HG03108 (cell line): Measurements from ENCODE around the gene GNG7.
"Not testable (repeated sequence)": the region's sequence is repeated elsewhere in the genome, so short reads cannot be mapped to it uniquely, and the experiment has no call there.

Experiments
- ATAC-seq: cut with Tn5 transposase; IDR thresholded peaks from one replicate; pipeline ENCODE4 v1.9.1; 2021; ENCODE audit warnings: moderate library complexity; ENCODE audit not compliant: unreplicated experiment

GNG7 gene

DNA sequence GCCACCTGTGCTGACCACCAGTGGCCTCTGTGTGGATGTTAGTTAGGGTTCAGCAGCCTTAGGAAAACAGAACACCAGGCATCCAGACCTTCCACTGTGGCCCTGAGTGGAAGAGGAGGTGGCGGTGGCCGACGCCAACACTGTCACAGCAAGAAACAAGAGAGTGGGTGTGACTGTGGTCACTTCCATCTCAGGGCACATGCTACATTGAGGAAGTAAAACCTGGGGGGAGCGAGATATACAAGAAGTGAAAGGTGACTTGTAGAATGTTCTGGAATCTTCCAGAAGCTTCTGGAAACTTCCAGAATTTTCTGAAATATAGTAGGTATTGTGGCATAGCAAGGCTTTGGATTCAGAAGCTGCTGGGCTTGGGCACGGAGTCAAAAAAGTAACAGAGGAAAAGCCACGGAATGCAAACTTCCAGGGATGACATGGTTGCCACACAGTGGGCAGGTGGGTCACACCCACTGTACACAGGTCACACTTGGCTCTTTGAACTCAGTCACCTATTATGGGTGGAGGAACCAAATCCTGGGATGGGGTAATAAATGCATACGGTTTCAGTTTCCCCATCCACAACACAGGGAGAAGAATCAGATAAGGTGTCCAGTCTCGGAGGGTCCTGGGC, 24.3 kb downstream of the GNG7 start:
- ATAC-seq: peak; percentile 51

GRCh38 chr19:2676823-2677222, 25.7 kb downstream of the GNG7 start:
- ATAC-seq: no peak

DNA sequence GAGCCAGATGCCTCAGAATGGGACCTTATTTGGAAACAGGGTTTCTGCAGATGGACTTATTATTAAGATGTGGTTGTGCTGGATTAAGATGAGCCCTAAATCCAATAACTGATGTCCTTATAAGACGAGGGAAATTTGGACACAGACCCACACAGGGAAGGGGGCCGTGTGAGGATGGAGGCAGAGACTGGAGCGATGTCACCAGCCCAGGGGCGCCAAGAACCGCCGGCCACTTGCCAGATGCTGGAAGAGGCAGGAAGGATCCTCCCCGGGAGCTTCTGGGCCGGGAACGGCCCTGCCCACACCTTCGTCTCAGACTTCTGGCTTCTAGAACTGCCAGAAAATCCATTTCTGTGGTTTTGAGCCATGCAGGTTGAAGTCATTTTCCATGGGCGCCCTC, 26.6 kb downstream of the GNG7 start:
- no peak for ATAC-seq

GRCh38 chr19:2670217-2670616, 32.3 kb downstream of the GNG7 start:
- ATAC-seq: no peak

DNA sequence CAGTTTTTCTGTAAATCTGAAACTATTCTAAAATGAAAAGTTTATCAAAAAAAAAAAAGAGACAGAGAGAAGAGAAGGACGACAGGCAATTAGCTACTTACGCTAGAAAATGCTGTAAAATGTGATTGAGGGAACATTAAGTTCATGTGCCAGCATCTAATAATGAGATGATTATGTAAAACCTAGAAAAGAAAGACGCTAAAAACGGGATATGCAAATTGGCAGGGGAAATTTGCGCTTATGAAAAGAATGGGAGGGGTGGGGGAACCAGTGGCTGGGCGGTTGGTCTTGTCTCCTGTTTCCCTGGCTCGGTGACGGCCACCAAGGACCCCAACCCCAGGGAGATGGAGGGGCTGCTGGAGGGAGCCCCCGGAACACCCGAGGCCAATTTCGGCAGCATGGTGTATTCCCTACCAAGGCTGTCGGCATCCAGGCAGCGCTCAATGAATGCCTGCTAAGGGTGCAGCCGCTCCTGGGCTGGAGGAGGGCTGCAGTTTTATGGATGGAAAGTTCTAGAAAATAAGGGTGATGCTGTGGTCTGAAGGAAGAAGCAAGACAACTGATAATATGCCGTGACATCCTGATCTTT, 34.2 kb downstream of the GNG7 start:
- ATAC-seq: no peak

DNA sequence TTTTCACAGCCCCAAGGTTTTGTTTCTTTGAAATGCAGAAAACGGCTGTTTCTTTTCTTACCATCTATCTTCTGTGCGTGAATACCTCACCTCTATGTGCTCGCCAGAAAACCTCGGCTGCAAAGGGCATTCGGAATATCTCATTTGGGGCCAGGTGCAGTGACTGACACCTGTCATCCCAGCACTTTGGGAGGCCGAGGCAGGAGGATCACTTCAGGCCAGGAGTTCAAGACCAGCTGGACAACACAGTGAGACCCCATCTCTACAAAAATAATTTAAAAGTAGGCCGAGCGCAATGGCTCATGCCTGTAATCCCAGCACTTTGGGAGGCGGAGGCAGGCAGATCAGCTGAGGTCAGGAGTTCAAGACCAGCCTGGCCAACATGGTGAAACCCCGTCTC, 35.1 kb downstream of the GNG7 start:
- ATAC-seq: not testable (repeated sequence)

- ATAC-seq: no peak
Measured at GRCh38 chr19:2666344-2666994, 36.0 kb downstream of the GNG7 start.

GRCh38 chr19:2665103-2665502, 37.4 kb downstream of the GNG7 start:
- no peak for ATAC-seq

DNA sequence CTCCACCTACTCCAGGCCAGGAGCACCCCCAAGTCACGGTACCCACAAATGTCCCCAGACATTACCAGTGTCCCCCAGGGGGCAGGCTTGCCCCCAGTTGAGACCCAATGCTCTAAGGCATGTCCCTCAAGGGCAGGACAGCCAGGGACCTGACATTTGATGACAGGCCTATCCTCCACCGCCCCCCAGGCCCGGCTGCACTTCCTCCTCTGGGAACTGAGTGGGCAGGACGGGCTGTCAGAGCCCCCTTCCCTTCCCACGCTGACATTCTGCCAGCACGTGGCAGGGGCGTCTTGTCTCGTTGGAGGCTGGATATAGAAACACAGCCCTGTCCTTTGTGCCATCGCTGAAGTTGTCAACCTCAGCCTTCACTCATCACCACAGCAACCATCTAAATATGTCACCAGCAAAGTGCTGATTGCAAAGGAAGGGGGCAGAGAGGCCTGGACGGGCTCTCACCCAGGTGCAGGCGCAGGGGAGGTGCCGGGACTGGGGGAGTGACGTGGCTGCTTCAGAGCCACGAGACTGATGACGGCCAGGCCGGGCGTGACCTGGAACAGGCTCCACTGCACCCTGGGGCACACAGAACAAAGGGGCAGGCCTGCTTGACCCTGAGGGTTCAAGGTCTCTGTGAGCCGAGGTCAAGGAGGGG, 38.4 kb downstream of the GNG7 start:
- ATAC-seq: peak; percentile 76

- ATAC-seq: no peak
Measured at GRCh38 chr19:2661615-2662014, 40.9 kb downstream of the GNG7 start.

DNA sequence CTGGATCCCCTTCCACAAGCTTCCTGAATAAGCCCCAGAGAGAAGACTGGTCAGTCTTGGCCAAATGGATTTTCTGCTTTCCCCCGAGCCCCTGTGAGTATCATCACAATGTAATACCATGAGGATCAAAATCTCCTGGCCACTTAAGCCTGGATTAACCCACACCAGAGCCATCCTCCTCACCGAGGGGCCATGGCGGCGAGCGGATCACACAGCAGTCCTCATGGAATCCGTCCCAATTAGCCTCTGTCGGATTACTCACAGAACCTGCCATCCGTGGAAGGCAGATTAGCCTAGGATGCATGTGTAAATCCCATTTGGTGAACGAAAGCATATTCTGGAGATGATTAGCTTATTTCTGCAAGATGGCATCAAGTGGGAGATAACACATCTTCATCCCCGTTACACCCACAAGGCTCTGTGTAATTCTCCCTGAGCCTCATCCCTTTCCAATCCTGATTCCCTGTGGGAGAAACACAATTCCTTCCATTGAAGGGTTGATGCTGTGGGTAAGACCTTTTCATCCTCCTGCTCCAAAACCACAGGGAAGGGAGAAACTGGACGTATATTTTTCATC, 42.5 kb downstream of the GNG7 start:
- ATAC-seq: no peak

DNA sequence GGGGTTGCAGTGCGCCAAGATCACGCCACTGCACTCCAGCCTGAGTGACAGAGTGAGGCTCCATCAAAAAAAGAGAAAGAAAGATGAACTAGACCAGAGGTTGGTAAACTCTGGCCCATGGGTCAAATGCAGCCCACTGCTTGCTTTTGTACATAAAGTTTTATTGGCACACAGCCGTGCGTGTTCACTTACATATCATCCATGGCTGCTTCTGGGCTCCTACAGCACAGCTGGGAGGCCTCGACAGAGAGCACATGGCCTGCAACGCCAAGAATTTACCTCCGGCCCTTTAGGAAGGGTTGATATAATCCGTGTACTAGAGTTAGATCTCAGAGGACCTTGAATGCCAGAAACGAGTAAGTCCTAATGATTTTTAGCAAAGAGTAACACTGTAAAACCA, 46.0 kb downstream of the GNG7 start:
- no peak for ATAC-seq

GRCh38 chr19:2653710-2654707, 48.5 kb downstream of the GNG7 start:
- ATAC-seq: no peak

- no peak for ATAC-seq
Measured at GRCh38 chr19:2653218-2653617, 49.3 kb downstream of the GNG7 start.

- no peak for ATAC-seq
Measured at GRCh38 chr19:2652504-2653099, 49.9 kb downstream of the GNG7 start.

- ATAC-seq: not testable (repeated sequence)
Measured at GRCh38 chr19:2651002-2651733, 51.3 kb downstream of the GNG7 start.

- no peak for ATAC-seq
Measured at GRCh38 chr19:2650515-2650914, 52.0 kb downstream of the GNG7 start.

DNA sequence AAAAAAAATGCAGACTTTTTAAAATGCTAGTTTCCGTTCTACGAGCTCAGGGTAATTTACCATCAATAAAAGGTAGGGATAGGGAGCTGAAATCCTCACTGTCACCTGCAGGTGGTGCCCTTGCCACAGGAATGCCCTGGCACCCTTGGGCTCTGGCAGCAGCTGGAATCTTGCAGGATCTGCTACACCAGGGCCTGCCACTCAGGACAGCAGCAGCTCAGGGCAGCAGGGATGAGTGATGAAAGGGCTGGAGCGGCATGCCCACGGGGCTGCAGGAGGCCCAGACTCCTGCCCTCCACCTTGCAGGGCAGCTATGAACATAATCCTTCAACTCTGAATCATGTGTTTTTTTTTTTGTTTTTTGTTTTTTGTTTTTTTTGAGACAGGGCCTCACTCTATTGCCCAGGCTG, 54.0 kb downstream of the GNG7 start:
- no peak for ATAC-seq

DNA sequence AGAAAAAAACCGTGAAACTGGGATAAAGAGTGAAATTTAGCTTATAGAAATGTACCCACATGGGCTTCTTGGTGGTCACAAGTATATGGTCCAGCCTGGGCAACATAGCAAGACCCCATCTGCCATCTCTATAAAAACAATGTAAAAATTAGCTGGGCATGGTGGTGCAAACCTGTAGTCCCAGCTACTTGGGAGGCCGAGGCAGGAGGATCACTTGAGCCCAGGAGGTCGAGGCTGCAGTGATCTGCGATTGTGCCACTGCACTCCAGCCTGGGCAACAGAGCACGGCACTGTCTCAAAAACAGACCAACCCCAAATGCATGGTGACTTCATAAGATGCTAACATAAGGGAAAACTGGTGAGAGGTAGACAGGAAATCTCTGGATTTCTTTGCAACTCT, 54.4 kb downstream of the GNG7 start:
- ATAC-seq: no peak
